Measurements from ENCODE around the gene MALT1.
"Not testable (repeated sequence)": the region's sequence is repeated elsewhere in the genome, so short reads cannot be mapped to it uniquely, and the experiment has no call there.

The MALT1 gene

DNA sequence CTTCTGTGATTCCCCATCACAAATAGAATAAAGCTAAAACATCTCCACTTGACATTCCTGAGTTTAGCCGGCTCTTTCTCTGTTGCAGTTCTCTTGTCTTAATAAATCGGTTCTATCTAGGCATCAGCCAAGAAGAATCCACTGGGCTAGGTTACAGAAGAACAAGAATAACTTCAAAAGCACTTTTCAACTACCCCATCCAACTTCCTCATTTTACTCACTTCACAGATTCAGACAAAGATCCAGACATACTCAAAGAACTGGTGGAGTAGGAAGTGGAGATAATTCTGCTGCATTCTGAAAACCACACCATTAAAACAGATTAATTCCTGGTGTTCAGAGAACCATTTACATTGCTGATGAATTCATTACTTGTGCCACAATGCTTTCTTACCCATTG, 32.8 kb upstream of the MALT1 start:
- peaks cover 25% of the 10 kb centered on the region for H3K4me1 ChIP-seq (ENCODE audit: control insufficient read depth, insufficient read depth, low read length, poor library complexity, severe bottlenecking)
- H3K9me3 ChIP-seq (ENCODE audit: control insufficient read depth, low read length): no peaks in the 10 kb centered on the region
- WGBS, 2 experiments (ENCODE audit: insufficient coverage in 2 of 2): 55 to 80% methylated on average over 2 of the region's 2 CpGs
- no peak overlapping the region for H3K4me3 ChIP-seq (ENCODE audit: extremely low read depth, insufficient read depth, low read length, poor library complexity, severe bottlenecking)
- no peaks in the 10 kb centered on the region for H3K36me3 ChIP-seq (ENCODE audit: control insufficient read depth, insufficient read depth, low read length)
- no peak overlapping the region for H3K27ac ChIP-seq (ENCODE audit: low read depth, low read length, severe bottlenecking)

DNA sequence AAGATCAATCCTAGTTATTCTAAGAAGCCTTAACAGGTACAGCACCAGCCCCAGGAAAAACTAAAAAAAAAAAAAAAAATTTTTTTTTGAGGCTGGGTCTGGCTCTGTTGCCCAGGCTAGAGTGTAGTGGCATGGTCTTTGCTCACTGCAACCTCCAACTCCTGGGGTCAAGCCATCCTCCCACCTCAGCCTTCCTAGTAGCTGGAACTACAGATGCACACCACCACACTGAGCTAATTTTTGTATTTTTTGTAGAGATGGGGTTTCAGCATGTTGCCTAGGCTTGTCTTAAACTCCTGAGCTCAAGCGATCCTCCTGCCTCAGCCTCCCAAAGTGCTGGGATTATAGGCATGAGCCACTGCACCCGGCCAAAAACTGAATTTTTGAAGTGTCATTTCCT, 32.0 kb upstream of the MALT1 start:
- WGBS, 2 experiments (ENCODE audit: insufficient coverage in 2 of 2): 70 to 79% methylated on average over 2 of the region's 2 CpGs
- Histone ChIP-seq H3K27ac (ENCODE audit: low read depth, low read length, severe bottlenecking) (no peak overlapping the region), H3K36me3 (ENCODE audit: control insufficient read depth, insufficient read depth, low read length) (no peaks in the 10 kb centered on the region), H3K4me1 (ENCODE audit: control insufficient read depth, insufficient read depth, low read length, poor library complexity, severe bottlenecking) (peaks cover 25% of the 10 kb centered on the region), H3K4me3 (ENCODE audit: extremely low read depth, insufficient read depth, low read length, poor library complexity, severe bottlenecking) (no peak overlapping the region), H3K9me3 (ENCODE audit: control insufficient read depth, low read length) (no peaks in the 10 kb centered on the region)

DNA sequence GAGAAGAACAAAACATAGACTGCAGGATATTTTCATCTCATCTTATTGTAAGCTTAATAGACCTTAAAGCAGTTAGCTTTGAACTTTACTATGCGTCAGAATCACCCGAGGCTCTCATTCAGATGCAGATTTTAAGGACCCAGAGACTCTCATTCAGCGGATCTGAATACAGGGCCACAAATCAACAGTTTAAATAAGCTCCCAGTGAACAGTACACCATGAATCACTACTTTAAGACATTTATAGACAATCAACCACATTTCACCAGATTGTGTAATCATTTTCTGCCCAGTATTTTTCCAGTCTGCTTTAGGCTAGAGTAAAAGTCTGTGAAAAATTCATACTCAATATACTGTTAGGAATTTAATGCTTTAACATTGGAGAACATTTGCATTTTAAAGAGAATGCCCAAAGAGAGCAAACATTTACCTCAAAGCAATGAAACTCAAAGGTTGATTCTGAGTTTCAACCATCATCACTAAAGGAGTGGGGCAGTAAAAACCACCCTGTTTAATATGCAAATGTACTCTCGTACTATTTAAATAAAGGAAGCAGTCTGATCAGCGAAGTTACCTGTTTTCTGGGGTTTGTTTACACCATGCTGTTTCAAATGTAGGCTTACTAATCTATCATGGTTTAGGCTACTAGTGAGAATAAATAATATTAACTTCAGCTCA, 31.4 kb upstream of the MALT1 start:
- H3K4me1 ChIP-seq (ENCODE audit: control insufficient read depth, insufficient read depth, low read length, poor library complexity, severe bottlenecking): peaks cover 25% of the 10 kb centered on the region
- 36 to 43% methylated on average over 3 of the region's 5 CpGs for WGBS, 2 experiments (ENCODE audit: insufficient coverage in 2 of 2)
- no peak overlapping the region for H3K27ac ChIP-seq (ENCODE audit: low read depth, low read length, severe bottlenecking)
- H3K36me3 ChIP-seq (ENCODE audit: control insufficient read depth, insufficient read depth, low read length): no peaks in the 10 kb centered on the region
- H3K4me3 ChIP-seq (ENCODE audit: extremely low read depth, insufficient read depth, low read length, poor library complexity, severe bottlenecking): no peak overlapping the region
- no peaks in the 10 kb centered on the region for H3K9me3 ChIP-seq (ENCODE audit: control insufficient read depth, low read length)

DNA sequence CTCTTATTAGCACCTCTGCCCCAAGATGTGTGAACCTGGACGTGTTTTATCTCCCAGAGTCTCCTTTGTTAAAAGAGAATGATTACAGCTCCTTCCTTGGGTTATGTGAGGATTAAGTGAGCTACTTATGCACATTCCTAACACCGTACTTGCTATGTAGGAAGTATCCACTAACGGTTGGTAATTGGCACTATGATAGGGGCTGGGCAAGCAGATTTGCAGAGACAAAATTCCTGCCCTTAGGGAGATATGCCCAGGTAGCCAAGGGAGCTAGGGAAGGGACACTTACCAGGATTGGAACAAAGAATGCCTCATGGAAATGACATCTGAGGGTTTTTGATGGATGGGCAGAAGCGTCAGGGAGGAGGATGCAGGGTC, 30.8 kb upstream of the MALT1 start:
- WGBS, 2 experiments (ENCODE audit: insufficient coverage in 2 of 2): 21 to 54% methylated on average over 1 to 4 of the region's 4 CpGs
- H3K4me1 ChIP-seq (ENCODE audit: control insufficient read depth, insufficient read depth, low read length, poor library complexity, severe bottlenecking): peaks cover 25% of the 10 kb centered on the region
- no peaks in the 10 kb centered on the region for H3K9me3 ChIP-seq (ENCODE audit: control insufficient read depth, low read length)
- H3K4me3 ChIP-seq (ENCODE audit: extremely low read depth, insufficient read depth, low read length, poor library complexity, severe bottlenecking): no peak overlapping the region
- H3K36me3 ChIP-seq (ENCODE audit: control insufficient read depth, insufficient read depth, low read length): no peaks in the 10 kb centered on the region
- H3K27ac ChIP-seq (ENCODE audit: low read depth, low read length, severe bottlenecking): no peak overlapping the region

DNA sequence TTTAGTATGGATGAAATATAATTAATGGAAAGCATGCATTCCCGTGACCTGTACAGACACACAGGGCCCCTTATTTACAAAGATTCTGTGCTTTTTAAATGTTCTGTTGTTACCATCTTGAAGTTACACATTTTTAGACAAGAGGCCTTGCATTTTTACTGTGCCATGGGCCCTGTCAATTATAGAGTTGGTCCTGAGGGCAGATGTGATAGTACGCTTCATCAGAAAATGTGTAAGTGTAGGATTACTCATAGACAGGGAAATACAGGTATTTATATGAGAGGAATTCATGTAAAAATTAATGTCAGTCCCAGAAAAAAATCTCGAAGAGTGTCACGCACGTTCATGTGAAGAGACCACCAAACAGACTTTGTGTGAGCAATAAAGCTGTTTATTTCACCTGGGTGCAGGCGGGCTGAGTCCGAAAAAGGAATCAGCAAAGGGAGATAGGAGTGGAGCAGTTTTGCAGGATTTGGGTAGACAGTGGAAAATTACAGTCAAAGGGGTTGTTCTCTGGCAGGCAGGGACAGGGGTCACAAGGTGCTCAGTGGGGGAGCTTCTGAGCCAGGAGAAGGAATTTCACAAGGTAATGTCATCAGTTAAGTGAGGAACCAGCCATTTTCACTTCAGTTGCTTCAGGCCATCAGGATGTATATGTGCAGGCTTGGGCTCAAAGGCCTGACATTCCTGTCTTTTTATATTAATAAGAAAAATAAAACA, 30.2 kb upstream of the MALT1 start:
- H3K27ac ChIP-seq (ENCODE audit: low read depth, low read length, severe bottlenecking): no peak overlapping the region
- 66 to 76% methylated on average over 6 to 7 of the region's 7 CpGs for WGBS, 2 experiments (ENCODE audit: insufficient coverage in 2 of 2)
- H3K9me3 ChIP-seq (ENCODE audit: control insufficient read depth, low read length): no peaks in the 10 kb centered on the region
- H3K36me3 ChIP-seq (ENCODE audit: control insufficient read depth, insufficient read depth, low read length): no peaks in the 10 kb centered on the region
- H3K4me3 ChIP-seq (ENCODE audit: extremely low read depth, insufficient read depth, low read length, poor library complexity, severe bottlenecking): no peak overlapping the region
- H3K4me1 ChIP-seq (ENCODE audit: control insufficient read depth, insufficient read depth, low read length, poor library complexity, severe bottlenecking): peaks cover 25% of the 10 kb centered on the region

DNA sequence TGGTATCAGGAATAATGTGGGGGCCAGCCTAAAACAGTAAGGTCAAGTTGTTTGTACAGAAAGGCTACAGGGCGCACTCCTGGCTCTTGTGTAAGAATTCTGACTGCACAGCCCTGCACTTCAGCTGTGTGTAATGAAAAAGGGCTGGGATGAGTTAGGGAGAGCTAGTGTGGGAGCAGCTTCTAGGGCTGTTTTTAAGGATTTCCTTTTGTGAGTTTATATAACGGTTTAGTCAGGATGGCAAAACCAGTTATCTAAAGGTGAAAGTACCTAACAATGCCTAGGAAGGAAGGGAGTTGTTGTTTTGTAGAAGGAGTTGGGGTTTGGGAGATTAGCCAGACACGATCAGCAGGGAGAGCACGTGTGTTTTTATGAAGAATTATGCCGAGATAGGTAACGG, 27.7 kb upstream of the MALT1 start:
- not testable (repeated sequence) for H3K36me3 ChIP-seq (ENCODE audit: control insufficient read depth, insufficient read depth, low read length); H3K27ac ChIP-seq (ENCODE audit: low read depth, low read length, severe bottlenecking); H3K9me3 ChIP-seq (ENCODE audit: control insufficient read depth, low read length); H3K4me3 ChIP-seq (ENCODE audit: extremely low read depth, insufficient read depth, low read length, poor library complexity, severe bottlenecking)
- peaks cover 17% of the 10 kb centered on the region for H3K4me1 ChIP-seq (ENCODE audit: control insufficient read depth, insufficient read depth, low read length, poor library complexity, severe bottlenecking)
- WGBS, 2 experiments (ENCODE audit: insufficient coverage in 2 of 2): 95 to 100% methylated on average over 4 to 6 of the region's 6 CpGs

DNA sequence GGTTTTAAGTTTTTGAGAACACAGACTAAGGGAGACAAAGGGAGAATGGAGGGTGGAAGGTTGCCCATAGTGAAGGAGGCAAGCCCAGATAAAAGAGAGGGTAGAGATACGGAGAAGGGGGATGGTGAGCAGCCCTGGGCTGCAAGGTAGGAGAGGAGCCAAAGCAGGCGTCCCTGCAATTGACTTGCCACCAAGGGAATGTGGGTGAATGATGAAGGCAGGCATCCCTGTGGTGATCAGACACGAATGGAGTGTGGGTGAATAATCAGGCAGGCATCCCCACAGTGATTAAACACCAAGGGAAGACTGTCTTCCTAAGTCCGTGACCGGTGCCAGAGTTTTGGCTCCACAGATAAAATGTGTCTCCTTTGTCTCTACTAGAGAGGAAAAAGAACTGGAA, 25.9 kb upstream of the MALT1 start:
- Histone ChIP-seq H3K27ac (ENCODE audit: low read depth, low read length, severe bottlenecking) (no peak overlapping the region), H3K36me3 (ENCODE audit: control insufficient read depth, insufficient read depth, low read length) (no peaks in the 10 kb centered on the region), H3K4me3 (ENCODE audit: extremely low read depth, insufficient read depth, low read length, poor library complexity, severe bottlenecking) (no peak overlapping the region), H3K4me1 (ENCODE audit: control insufficient read depth, insufficient read depth, low read length, poor library complexity, severe bottlenecking) (peaks cover 11% of the 10 kb centered on the region), H3K9me3 (ENCODE audit: control insufficient read depth, low read length) (no peaks in the 10 kb centered on the region)
- 87 to 89% methylated on average over 4 to 5 of the region's 5 CpGs for WGBS, 2 experiments (ENCODE audit: insufficient coverage in 2 of 2)

DNA sequence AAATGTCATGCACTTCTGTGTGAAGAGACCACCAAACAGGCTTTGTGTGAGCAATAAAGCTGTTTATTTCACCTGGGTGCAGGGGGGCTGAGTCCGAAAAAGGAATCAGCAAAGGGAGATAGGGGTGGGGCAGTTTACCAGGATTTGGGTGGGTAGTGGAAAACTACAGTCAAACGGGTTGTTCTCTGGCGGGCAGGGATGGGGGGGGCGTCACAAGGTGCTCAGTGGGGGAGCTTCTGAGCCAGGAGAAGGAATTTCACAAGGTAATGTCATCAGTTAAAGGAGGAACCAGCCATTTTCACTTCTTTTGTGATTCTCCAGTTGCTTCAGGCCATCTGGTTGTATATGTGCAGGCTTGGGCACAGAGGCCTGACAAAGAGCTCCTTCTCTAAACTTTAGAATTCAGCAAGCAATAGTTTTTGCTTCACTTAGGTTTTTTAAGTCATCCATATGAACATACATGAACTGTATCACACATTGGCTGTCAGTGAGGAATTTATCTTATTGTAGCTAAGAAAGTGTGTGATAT, 24.9 kb upstream of the MALT1 start:
- H3K36me3 ChIP-seq (ENCODE audit: control insufficient read depth, insufficient read depth, low read length): no peaks in the 10 kb centered on the region
- WGBS, 2 experiments (ENCODE audit: insufficient coverage in 2 of 2): 79 to 90% methylated on average over 2 to 4 of the region's 4 CpGs
- H3K9me3 ChIP-seq (ENCODE audit: control insufficient read depth, low read length): no peaks in the 10 kb centered on the region
- peaks cover 1% of the 10 kb centered on the region for H3K4me1 ChIP-seq (ENCODE audit: control insufficient read depth, insufficient read depth, low read length, poor library complexity, severe bottlenecking)
- no peak overlapping the region for H3K4me3 ChIP-seq (ENCODE audit: extremely low read depth, insufficient read depth, low read length, poor library complexity, severe bottlenecking)
- H3K27ac ChIP-seq (ENCODE audit: low read depth, low read length, severe bottlenecking): no peak overlapping the region

DNA sequence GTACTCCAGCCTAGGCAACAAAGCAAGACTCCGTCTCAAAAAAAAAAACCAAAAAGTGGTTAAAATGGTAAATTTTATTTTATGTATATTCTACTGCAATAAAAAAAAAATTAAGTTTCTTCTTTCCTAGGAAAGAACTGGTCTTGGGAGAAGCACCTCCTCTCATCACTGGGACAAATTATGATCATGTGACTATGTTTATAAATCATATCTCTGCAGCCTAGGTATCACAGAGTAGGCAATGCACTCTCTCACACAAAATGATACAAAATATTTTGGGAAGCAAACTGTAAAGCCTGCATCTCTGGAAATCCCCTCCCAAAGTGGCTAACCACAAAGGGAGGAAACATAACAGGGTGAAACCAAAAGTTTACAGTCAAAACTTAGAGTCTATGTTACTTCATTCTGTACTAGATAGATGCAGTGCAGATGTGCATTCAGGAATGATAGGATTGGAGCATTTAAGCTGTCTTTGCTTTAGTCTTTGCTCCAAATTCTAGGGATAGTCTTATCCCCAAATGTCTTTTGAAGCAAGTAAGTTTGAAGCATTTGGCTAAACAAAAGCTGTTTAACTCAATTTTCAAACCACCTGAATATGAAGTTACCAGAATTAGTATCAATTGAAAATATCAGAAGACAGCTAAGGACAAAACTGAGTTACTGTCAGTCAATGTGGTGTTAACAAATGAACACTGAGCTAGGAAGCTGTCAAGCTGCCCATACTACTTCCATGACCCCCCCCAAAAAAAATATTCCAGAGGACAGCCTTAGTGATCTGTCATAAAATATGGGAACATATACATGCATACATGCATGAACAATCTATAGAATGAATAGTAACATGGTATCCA, 21.1 kb upstream of the MALT1 start:
- no peaks in the 10 kb centered on the region for H3K4me1 ChIP-seq (ENCODE audit: control insufficient read depth, insufficient read depth, low read length, poor library complexity, severe bottlenecking)
- no peak overlapping the region for H3K27ac ChIP-seq (ENCODE audit: low read depth, low read length, severe bottlenecking)
- no peak overlapping the region for H3K4me3 ChIP-seq (ENCODE audit: extremely low read depth, insufficient read depth, low read length, poor library complexity, severe bottlenecking)
- peaks cover 2% of the 10 kb centered on the region for H3K9me3 ChIP-seq (ENCODE audit: control insufficient read depth, low read length)
- no CpG with 5 or more reads among the region's 1 CpG for WGBS, 2 experiments (ENCODE audit: insufficient coverage in 2 of 2)
- no peaks in the 10 kb centered on the region for H3K36me3 ChIP-seq (ENCODE audit: control insufficient read depth, insufficient read depth, low read length)

DNA sequence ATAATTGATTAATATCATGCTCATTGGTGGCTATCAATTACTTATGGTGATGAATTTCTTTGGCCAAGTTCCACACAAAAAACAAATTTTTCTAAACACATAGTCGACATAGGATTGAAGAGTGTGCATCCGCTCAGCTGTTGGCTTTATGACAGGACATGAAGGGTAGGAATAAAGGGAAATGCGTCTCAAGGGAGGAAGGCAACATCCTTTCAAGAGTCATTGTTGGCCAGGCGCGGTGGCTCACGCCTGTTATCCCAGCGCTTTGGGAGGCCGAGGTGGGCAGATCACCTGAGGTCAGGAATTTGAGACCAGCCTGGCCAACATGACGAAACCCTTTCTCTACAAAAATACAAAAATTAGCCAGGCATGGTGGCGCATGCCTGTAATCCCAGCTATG, 20.4 kb upstream of the MALT1 start:
- H3K4me1 ChIP-seq (ENCODE audit: control insufficient read depth, insufficient read depth, low read length, poor library complexity, severe bottlenecking); H3K27ac ChIP-seq (ENCODE audit: low read depth, low read length, severe bottlenecking); H3K36me3 ChIP-seq (ENCODE audit: control insufficient read depth, insufficient read depth, low read length); H3K4me3 ChIP-seq (ENCODE audit: extremely low read depth, insufficient read depth, low read length, poor library complexity, severe bottlenecking); H3K9me3 ChIP-seq (ENCODE audit: control insufficient read depth, low read length): not testable (repeated sequence)
- WGBS, 2 experiments (ENCODE audit: insufficient coverage in 2 of 2): 86 to 92% methylated on average over 8 to 9 of the region's 10 CpGs

Measured in mesodermal cell (in vitro differentiated cells).